HG03175 (cell line): Measurements from ENCODE around the gene SIDT1.
"Not testable (repeated sequence)": the region's sequence is repeated elsewhere in the genome, so short reads cannot be mapped to it uniquely, and the experiment has no call there.

Source experiments
- ATAC-seq: cut with Tn5 transposase; IDR thresholded peaks from one replicate; pipeline ENCODE4 v1.9.1; 2021; ENCODE audit warnings: mild to moderate bottlenecking, moderate library complexity; ENCODE audit not compliant: unreplicated experiment

The SIDT1 gene

GRCh38 chr3:113629584-113630421, 97.4 kb downstream of the SIDT1 start:
- ATAC-seq, result no peak

- ATAC-seq, result no peak
These were observed 98.7 kb downstream of the SIDT1 start for GRCh38 chr3:113630956-113631542.

GRCh38 chr3:113631573-113631972, 99.2 kb downstream of the SIDT1 start:
- no peak for ATAC-seq

GRCh38 chr3:113634782-113635474, 102.6 kb downstream of the SIDT1 start:
- ATAC-seq, result no peak

GRCh38 chr3:113636034-113636433, 103.7 kb downstream of the SIDT1 start:
- ATAC-seq, result not testable (repeated sequence)

GRCh38 chr3:113637756-113638155, 105.4 kb downstream of the SIDT1 start:
- no peak for ATAC-seq

GRCh38 chr3:113638910-113639309, 106.6 kb downstream of the SIDT1 start:
- no peak for ATAC-seq

GRCh38 chr3:113643583-113643982, 111.2 kb downstream of the SIDT1 start:
- ATAC-seq, result no peak

- ATAC-seq, result no peak
These were observed 116.2 kb downstream of the SIDT1 start for GRCh38 chr3:113648524-113648923.

- no peak for ATAC-seq
These were observed 117.0 kb downstream of the SIDT1 start for GRCh38 chr3:113649174-113649845.

- no peak for ATAC-seq
These were observed 122.0 kb downstream of the SIDT1 start for GRCh38 chr3:113654310-113654709.

GRCh38 chr3:113654851-113655250, 122.5 kb downstream of the SIDT1 start:
- ATAC-seq, result no peak

GRCh38 chr3:113658107-113658506, 125.8 kb downstream of the SIDT1 start:
- ATAC-seq, result no peak

- ATAC-seq, result no peak
These were observed 126.8 kb downstream of the SIDT1 start for GRCh38 chr3:113659101-113659541.

- no peak for ATAC-seq
These were observed 127.6 kb downstream of the SIDT1 start for GRCh38 chr3:113659996-113660395.

- no peak for ATAC-seq
These were observed 128.1 kb downstream of the SIDT1 start for GRCh38 chr3:113660458-113660857.

- no peak for ATAC-seq
These were observed 128.5 kb downstream of the SIDT1 start for GRCh38 chr3:113660896-113661295.

GRCh38 chr3:113662824-113663223, 130.5 kb downstream of the SIDT1 start:
- no peak for ATAC-seq

- no peak for ATAC-seq
These were observed 131.0 kb downstream of the SIDT1 start for GRCh38 chr3:113663324-113663750.

GRCh38 chr3:113663761-113664160, 131.4 kb downstream of the SIDT1 start:
- no peak for ATAC-seq

- no peak for ATAC-seq
These were observed 132.3 kb downstream of the SIDT1 start for GRCh38 chr3:113664523-113665094.
